Lung (tissue), 16 donors: ENCODE measurements around the gene AMTN. TPM values are rescaled to one million over a fixed set of nuclear protein-coding genes. Genes with fewer than 3 reads are reported as not detected.

ENCODE experiments used
- ATAC-seq: fragments of 200-7000 bp; cut with Tn5 transposase; one replicate; pipeline ENCODE4 v1.9.1; 2020; ENCODE audit warnings: moderate number of reproducible peaks; ENCODE audit not compliant: insufficient read depth, low FRiP score
- DNase-seq, 3 donors: peaks; one replicate each; pipeline ENCODE4 v3.0.0-alpha.2; 2013 to 2017
- H3K27ac ChIP-seq, 2 donors: one replicate each; pipeline ENCODE4 v1.5.1; 2013; ENCODE audit warnings: mild to moderate bottlenecking in 2 of 2, moderate library complexity in 2 of 2, control low read depth in 1 of 2, inconsistent platforms in 1 of 2, low read depth in 1 of 2, low read length in 1 of 2
- H3K27me3 ChIP-seq, 3 donors: one replicate each; pipeline ENCODE4 v1.5.1; 2013; ENCODE audit warnings: low read length in 2 of 3; ENCODE audit not compliant: control insufficient read depth in 3 of 3, insufficient read depth in 3 of 3
- H3K36me3 ChIP-seq, 4 donors: one replicate each; pipeline ENCODE4 v1.5.1; 2013; ENCODE audit warnings: low read length in 4 of 4, mild to moderate bottlenecking in 1 of 4, moderate library complexity in 1 of 4; ENCODE audit not compliant: control insufficient read depth in 4 of 4, insufficient read depth in 4 of 4
- H3K4me1 ChIP-seq, 5 donors: one replicate each; pipeline ENCODE4 v1.5.1; 2013; ENCODE audit warnings: low read length in 5 of 5, mild to moderate bottlenecking in 2 of 5, moderate library complexity in 1 of 5; ENCODE audit not compliant: control insufficient read depth in 5 of 5, insufficient read depth in 5 of 5
- H3K4me3 ChIP-seq: one replicate; pipeline ENCODE4 v1.5.1; 2013; ENCODE audit warnings: mild to moderate bottlenecking, control low read depth, moderate library complexity
- H3K9ac ChIP-seq, 2 donors: one replicate each; pipeline ENCODE4 v1.5.1; 2013; ENCODE audit warnings: low read length in 2 of 2, control low read depth in 1 of 2; ENCODE audit not compliant: insufficient read depth in 1 of 2
- H3K9me3 ChIP-seq, 4 donors: one replicate each; pipeline ENCODE4 v1.5.1; 2013; ENCODE audit warnings: low read length in 3 of 4, mild to moderate bottlenecking in 1 of 4, moderate library complexity in 1 of 4; ENCODE audit not compliant: control insufficient read depth in 4 of 4, insufficient read depth in 3 of 4
- CTCF ChIP-seq: IDR thresholded peaks from 2 replicates; pipeline ENCODE4 v1.5.1; 2012; ENCODE audit warnings: mild to moderate bottlenecking; ENCODE audit errors: control extremely low read depth, extremely low read depth
- WGBS, 2 donors: extraction: QIAGEN DNeasy Blood & Tissue Kit; methylation state at CpG; one replicate each; pipeline ENCODE4 v1.1.7; 2013; 5-methylcytosine and 5-hydroxymethylcytosine counted together
- long read RNA-seq, 5 donors: transcript quantifications; one replicate each; lab custom pipeline, GENCODE V29; 2026
- polyA plus RNA-seq, 2 donors: library from polyadenylated mRNA; stranded (reverse); fragments of 200-250 nt; gene quantifications; one replicate each; pipeline ENCODE4 v1.2.1, GENCODE V29; 2013
- total RNA-seq, 2 donors: library from RNA; depleted of rRNA in 1 of 2; stranded (reverse); fragments of >200 nt in 1 of 2; gene quantifications; one replicate each; pipeline ENCODE4 v1.2.1, GENCODE V29; 2014 to 2021
- donor health status: control.
- donor health status: control.
- donor health status: Bipolar disorder and iron deficiency.
- donor health status: healthy.
- donor health status: DM: yes; HTN: yes; CAD: no.

AMTN gene
- total RNA-seq (under 1 TPM in 1 of 2 donors, not detected in 1; 0.51 TPM), polyA plus RNA-seq (not detected)
- long read RNA-seq, donor 1, result 0 reads
- long read RNA-seq, donor 2, result 0 reads
- long read RNA-seq, donor 3, result 0 reads
- long read RNA-seq, donor 4, result 0 reads
- long read RNA-seq, donor 5, result 0 reads

- Histone ChIP-seq H3K27me3 (no peaks in the 10 kb centered on the region), H3K36me3 (no peaks in the 10 kb centered on the region), H3K9me3 (no peaks in the 10 kb centered on the region), H3K4me1 (no peaks in the 10 kb centered on the region), H3K9ac (no peak within 1 kb of the TSS), H3K27ac (no peak within 1 kb of the TSS), H3K4me3 (no peak within 1 kb of the TSS)
- no peak for ATAC-seq
- DNase-seq, result no peak
- no peak for TF ChIP-seq CTCF
- WGBS, 2 donors, result 81 to 84% methylated on average over 2 of the region's 2 CpGs
Measured at GRCh38 chr4:70518269-70518668, at the start of gene AMTN. AMTN (plus strand) TSS chr4:70518569; CDS start chr4:70518778, 209 bp downstream.

GRCh38 chr4:70471897-70472296 lies 46.5 kb upstream of the AMTN start, which contains the start of gene MUC7:
MUC7 (plus strand) TSS chr4:70472197; CDS start chr4:70474022, 1,825 bp downstream.
- Histone ChIP-seq H3K4me1 (no peaks in the 10 kb centered on the region), H3K36me3 (no peaks in the 10 kb centered on the region), H3K9me3 (no peaks in the 10 kb centered on the region), H3K4me3 (no peak within 1 kb of the TSS), H3K9ac (no peak within 1 kb of the TSS), H3K27ac (no peak within 1 kb of the TSS), H3K27me3 (no peaks in the 10 kb centered on the region)
- 71% methylated on average over 4 of the region's 4 CpGs for WGBS, 2 donors
- no peak for ATAC-seq
- DNase-seq, result no peak
- TF ChIP-seq CTCF, result no peak

GRCh38 chr4:70473679-70474078 lies 44.7 kb upstream of the AMTN start:
- Histone ChIP-seq H3K27ac (no peak overlapping the region), H3K4me3 (no peak overlapping the region), H3K9me3 (no peaks in the 10 kb centered on the region), H3K27me3 (no peaks in the 10 kb centered on the region), H3K4me1 (no peaks in the 10 kb centered on the region), H3K36me3 (no peaks in the 10 kb centered on the region), H3K9ac (no peak overlapping the region)
- DNase-seq, result no peak
- WGBS, 2 donors, result 86 to 90% methylated on average over 4 of the region's 4 CpGs
- no peak for TF ChIP-seq CTCF
- no peak for ATAC-seq

- Histone ChIP-seq H3K9me3 (no peaks in the 10 kb centered on the region), H3K4me3 (no peak overlapping the region), H3K4me1 (no peaks in the 10 kb centered on the region), H3K9ac (no peak overlapping the region), H3K36me3 (no peaks in the 10 kb centered on the region), H3K27me3 (no peaks in the 10 kb centered on the region), H3K27ac (no peak overlapping the region)
- DNase-seq (no peak), ATAC-seq (no peak)
- WGBS, 2 donors, result 76 to 88% methylated on average over 3 of the region's 3 CpGs
- no peak for TF ChIP-seq CTCF
Measured at GRCh38 chr4:70488748-70489147, 29.6 kb upstream of the AMTN start.
